Cerebellar nuclear complex (tissue), 1 donor: ENCODE data around the gene IRF5.
"Not testable (repeated sequence)": the region's sequence is repeated elsewhere in the genome, so short reads cannot be mapped to it uniquely, and the experiment has no call there.

Experiments used
- DNase-seq, 2 experiments: peaks; one replicate each; lab custom pipeline; 2025; lab: John Stamatoyannopoulos, UW

Gene IRF5

DNA sequence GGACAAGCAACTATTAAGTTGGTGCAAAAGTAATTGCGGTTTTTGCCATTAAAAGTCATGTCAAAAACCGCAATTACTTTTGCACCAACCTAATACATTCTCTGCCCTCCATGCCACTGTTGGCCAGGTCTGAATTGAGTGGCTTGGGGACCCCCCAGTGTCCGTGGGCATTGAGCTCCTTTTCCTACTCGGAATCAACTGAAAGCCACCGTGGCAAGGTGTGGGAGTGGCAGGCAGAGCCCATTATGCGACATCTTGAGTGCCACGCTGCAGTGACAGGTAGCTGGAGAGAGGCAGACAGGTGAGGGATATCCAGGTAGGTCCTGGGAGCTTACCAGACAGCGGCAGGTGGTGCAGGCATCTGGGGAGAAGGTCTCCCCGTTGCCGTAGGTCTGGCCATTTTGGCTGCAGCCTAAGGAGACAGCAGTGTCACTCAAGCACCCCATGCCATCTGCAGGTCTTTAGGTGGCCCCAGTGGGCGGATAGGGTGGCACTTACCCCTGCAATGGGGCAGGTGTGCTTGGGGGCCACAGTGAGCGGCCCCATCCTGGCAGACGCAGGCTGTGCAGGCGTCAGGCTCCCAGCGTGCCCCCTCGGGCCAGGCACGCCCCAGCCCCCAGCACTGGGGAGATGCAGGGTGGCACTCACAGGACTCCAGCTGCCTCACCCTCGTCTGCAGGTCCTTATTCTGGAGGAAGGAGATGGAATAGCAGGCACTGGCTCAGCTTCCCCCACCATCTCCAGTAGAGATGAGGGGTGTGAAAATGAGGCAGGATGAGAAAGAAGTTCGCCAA lies 30.8 kb upstream of the IRF5 start:
- no peak for DNase-seq

DNA sequence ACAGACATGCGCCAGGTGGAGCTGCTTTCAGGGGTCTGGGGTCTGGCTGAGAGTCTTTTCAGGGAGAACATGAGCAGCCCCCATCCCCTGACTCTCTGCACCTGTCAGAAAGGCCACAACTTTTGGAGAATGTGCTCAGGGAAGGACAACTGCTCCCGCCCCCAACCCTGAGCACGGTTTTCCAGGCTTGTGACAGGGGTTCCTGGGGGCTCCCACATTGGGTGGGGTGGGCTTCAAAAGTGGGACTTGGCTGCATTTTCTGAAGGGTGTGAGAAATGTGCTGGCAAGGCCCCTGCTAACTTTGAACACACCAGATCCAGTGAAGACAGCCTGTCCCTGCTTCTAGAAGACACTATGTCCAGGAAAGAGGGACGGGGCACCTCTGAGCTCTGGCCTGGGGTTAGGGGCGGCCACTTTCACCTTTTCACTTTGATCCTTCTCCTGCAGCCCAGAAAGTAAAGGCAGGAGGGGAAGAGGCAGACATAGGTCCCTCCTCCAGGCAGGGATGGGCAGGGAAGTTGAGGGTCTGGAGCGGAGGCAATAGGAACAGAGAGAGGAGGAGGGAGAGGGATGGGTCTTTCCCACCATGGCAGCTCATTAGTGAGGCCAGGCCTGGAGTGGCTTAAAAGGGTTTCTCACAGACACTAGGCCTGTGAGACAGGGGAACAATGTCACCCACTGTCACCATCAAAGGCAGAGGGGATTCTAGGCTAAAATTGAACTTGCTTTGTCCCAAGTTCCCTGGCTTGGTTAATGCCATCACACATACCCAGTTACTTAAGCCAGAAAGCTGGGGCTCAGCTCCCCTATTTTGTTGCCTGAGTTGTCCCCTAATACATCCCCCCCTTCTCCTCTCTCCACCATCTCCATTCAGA lies 28.7 kb upstream of the IRF5 start:
- DNase-seq: no peak

DNA sequence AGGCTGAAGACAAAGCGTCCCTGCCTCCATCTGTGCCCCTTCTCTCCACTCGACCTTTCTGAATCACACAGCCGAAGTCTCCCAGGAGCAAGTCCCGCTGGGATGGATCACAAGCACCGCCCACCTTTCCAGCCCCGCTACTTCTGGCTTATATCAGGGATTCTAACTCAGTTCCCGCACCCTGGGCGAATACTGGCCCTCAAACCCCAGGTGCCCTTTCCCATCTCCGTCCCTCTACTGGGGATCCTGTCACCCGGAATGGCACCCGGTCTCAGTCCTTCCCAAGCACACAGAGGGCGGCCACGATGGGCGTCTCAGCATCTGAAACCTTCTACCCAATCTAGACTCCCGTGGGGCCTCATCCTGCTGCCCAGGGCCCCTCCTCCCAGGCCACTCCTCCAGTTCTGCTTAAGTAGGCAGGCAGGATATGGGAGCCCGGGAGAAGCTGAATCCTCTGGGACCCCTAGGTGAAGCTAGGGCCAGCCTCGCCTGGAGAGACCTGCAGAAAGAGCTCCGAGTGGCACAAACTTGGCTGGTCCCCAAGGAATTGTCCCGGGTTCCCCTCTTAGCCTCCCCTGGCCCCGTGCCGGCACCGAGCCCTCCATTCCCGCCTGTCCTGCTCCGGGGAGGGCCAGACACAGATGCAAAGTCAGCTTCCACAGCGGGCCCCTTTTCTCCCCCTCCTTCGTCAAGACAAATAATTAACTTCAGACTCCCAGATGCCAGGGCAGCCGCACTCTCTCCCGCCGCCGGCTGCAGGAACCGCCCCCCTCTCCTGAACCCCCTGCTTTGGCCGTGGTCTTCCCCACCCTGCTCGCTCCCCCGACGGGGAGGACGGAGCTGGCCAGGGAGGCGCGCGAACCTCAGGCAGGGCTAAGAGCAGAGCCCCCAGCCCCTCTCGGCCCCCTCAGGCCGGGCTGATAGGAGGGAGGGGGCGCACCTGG lies 27.8 kb upstream of the IRF5 start:
- no peak for DNase-seq

DNA sequence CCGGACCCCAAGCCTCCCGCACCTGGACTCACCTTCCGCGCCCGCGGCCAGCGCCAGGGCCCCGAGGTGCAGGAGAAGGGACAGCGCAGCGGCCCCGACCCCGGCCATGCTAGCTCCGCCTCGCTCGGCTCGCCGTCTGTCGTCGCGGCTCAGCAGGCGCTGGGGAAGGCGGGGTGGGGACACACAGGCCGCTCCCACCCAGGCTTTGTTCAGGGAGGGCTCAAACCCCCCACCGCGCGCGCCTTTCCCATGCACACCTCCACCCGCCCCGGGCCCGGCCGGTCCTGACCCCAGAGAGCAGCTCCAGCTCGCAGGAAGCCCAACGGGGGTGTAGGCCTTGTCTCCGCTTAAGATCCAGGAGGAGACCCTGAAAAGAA lies 27.2 kb upstream of the IRF5 start, which contains the start of gene KCP:
KCP (minus strand) TSS at position 141 of the 377 bp plus-strand sequence; CDS start at position 108, 33 bp downstream.
- DNase-seq: no peak

DNA sequence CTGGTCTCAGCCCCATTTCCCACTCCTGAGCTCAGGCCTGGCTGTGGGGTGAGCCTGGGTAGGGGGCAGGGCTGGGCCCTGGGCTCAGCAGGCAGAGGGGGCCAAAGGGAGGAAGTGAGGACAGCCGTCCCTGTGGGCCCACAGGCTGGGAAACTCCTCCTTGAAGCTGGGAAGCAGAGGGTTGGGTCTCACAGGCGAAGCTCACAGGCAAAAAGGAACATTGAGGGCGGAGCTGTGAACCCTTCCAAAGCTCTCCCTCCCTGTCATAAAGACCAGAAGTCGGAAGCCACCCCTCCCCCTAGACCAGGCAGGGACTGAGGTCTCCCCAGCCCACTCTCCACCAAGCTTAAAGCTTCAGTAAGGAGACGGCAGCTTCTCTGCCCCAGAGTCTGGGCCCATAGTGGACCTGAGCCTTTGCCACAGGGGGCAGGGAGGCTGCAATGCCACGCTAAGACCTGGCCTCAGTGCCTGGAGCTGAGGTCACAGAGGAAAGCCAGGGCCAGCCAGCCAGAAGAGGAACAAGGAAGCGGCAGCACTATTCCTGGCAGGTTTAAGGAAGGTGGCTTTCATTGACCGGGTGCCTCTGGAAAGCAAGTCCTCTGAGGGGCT lies 26.2 kb upstream of the IRF5 start:
- DNase-seq: no peak

DNA sequence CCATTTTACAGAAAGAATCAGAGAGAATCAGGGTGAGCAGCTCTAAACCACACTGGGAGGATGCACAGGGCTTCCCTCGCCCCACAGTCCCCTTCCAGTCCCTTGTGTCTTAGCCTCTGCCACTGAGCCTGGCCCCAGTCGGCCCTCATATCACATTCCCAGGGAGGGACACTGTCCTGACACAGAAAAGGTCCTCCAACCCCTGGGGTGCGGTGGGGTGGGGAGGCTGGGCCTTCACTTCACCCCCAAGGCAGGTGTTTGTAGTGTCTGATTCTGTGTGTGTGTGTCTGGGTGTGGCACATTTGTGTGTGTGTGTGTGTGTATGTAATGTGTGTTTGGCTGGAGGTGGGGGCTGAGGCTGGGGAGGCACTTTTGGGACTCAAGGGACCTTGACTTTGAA lies 25.4 kb upstream of the IRF5 start:
- DNase-seq: no peak

DNA sequence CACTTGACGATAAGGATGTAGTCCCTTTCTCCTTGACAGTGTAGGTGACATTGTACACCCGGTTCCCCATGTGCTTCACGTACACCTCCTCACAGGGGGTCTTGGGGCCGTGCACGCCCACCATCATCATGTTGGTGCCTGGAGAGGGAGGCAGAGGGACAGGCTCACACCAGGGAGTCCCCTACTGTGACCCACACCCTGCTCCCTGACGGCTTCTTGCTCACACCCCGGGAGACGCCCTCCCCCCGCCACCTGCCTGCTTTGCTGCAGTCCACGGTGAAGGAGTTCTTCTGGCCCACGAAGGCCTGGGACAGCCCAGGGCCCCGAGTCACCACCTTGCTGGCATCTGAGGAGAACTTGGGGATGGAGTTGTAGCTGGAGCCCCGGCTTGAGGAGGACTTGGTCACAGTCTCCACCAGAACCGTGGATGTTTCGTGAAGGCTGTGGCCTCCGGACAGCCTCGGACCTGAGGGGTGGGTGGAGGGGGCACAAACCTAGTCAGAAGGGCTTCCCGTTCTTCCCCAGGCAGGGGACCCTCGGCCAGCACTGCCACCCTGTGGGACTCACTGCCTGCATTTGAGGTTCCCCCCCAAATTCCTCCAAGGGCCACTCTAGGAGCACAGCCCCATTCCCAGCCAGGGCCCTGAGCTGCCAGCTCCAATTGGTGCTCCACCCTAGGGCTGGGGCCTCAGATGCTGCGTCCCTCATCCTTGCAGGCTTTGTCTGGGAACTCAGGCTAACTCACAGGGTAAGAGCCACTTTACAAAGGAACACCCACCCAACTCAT lies 24.8 kb upstream of the IRF5 start:
- not testable (repeated sequence) for DNase-seq

DNA sequence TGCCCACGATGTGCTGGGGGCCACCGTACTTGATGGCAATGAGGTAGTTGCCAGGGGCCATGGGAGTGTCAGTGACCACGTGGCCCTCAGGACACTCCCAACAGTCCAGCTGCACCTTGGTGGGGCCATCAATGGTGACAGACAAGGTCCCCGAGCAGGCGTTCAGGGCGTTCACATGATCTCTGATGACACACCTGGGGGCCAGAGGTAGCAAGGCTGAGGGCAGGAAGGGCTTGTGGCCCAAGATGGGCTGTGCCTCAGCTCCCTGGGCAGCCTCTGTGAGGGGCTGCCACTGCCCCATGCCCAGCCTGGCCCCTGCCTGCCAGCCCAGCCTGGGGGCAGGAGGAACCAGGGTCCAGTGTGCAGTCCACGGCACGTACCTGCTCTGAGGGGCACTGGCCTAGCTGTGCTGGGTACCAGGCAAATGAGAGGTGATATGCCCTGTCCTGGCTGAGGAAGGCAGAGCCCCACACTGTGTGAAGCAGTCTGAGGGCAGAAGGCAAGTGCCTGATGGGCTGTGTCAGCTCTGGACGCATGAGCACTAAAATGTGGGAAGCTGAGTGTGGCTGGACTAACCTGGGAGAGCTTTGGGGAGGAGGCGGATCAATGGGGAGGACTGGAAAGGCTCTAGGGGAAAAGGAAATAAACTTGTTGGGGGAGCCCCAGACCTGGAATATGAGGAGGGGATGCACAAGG lies 23.7 kb upstream of the IRF5 start:
- DNase-seq: no peak

DNA sequence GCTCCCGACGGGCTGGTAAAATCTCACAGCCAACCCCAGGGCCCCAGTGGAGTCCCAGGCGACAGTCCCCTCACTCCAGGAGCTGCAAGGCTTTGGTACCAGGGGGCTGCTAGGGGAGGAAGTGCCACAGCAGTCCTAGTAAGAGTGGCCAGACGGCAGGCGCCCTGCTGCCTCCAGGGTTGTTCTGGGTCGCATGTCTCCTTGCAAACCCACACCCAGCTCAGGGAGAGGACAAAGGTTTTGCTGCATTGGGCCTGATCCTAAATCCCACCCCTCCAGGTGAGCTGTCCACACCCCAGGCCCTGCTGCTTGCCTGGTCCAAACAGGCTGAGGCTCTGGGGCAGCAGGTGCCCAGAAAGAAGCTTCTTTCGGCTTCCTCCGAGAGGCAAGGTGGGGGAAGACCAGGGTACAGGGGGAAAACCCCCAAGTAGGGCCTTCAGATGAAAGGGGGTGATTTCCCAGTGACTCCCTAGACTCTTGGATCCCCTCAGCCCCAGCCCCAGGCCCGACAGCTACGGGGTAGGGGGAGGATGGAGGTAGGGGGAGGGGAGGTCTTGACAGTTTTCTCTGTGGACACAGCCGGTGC lies 23.1 kb upstream of the IRF5 start:
- no peak for DNase-seq

DNA sequence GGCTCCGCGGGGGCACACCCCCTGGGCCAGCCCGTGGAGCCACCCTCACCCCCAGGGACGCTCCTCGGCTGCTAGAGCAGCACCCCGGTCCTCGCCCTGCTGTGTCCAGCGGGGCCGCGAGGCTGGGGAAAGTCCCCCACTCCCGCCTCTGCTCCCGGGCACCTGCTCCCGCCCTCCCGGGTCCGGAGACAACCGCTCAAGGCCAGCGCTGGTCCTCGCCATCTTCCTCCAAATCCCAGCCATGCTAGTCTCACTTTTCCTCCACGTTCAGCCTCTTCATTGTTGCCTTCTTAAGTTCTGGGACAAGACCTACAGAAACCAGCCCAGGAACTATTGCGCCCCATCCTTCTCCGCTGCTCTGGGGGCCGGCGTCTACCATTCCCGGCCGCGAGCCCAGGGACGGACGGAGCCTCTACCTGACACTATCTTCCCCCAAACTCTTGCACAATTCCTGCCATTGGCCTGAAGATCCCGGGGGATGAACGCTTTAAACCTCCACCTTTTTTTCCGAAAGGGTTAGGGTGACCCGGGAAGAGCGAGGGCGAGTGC lies 22.4 kb upstream of the IRF5 start:
- no peak for DNase-seq

DNA sequence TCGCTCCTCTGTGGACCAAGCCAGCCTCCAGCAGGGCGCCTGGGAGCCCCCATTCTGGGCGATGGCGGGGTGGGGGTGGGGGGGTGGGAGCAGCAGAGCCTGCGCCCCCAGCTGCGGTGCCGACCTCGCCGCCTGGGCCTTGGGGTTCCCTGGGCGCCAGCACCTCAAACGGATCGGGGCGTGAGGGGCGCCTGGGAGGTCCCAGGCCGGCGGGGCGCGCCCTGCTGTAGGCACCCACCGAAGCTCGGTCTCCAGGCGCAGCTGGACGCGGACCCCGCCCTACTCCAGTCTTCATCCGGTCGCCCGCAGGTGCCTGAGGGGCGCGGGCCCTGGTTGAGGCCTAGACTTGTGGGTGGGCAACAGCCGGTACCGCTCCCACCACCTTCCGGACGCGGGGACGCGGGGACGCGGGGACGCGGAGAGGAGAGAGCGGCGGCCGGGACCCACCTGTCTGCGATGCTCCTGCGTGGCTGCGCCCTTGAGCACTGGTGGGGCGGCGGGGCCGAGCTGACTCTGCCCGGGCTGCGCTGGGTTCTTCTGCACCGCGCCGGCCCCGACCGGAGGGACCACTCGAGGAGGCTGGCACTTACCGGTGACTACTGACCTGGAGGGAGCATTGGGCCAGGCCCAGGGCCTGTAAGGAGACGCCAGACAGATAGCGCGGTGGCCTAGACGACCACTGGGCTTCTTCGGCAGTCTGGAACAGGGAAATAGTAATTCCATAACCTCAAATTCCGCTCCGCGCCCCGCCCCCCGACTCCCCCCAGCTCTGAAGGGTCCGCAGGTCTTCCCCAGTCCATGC lies 21.7 kb upstream of the IRF5 start:
- no peak for DNase-seq

DNA sequence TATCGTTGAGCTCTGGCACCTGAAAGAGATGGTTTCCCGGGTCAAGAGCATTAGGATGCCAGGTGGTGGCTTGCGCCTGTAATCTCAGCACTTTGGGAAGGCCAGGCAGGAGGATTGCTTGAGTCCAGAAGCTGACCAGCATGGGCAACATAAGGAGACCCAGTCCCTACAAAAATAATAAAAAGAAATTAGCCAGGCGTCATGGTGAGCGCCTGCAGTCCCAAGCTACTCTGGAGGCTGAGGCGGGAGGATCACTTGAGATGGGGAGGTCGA lies 21.1 kb upstream of the IRF5 start:
- DNase-seq: no peak

DNA sequence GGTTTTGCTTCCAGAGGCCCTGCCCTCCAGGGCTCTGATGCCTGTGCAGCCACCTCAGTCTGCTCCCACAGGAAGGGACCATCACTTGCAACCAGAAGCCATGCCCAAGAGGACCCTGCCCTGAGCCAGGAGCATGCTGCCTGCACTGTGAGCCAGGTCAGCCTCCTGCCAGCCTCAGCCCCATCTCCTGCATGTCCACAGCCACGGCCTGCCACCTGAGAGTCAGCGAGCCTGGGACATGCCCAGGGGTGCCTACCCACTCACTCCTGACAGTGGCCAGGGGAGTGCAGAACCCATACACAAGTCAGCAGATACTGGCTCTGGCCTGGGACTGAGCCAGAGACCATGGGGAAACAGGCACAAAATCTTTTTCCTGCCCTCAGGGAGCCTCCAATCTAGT lies 20.6 kb upstream of the IRF5 start:
- no peak for DNase-seq

DNA sequence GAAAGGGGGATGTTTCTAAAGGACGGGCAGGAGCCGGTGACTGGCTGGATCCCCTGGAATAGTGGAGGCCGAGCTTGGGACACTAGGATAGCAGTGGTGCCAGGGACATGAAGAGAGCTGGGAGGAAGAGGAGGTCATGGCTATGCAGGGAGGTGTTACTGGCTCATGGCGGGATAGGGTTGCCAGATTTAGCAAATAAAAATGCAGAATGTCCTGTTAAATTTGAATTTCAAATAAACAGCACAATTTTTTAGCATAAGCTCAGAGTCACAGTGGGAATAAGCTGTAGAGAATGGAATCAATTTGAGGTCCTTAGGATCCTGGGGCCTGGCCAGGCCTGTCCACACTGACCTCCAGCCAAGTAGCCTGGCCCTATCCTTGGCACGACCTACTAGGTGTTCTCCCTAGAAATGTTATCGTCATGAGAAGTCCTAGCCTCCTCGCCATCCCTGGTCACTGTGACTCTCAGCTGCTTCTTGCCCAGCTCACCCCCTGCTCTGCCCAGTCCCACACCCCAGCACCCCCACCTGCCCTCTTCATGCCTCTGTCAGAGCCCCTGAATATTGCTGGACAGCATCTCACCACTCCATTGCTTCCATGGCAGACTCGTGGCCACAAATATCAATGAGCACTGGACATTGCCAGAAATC lies 19.6 kb upstream of the IRF5 start:
- DNase-seq: no peak

DNA sequence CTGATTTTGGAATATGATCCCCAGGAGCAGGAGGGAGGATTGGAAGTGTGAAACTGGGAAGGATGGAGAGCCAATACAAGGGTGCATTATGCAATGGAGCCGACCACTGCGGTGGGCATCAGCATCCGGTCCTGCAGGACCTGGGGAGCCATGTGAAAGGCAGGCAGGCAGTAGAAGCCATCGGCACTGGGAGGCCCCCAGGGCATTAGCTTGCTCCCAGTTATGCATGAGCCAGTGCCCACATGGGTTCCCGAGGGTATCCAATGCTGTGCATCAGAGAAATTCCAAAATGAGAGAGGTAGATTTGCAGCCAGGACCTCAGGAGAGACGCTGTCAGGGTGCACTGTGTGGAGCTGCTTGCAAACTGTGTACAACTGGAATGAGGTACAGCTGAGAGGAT lies 18.5 kb upstream of the IRF5 start:
- no peak for DNase-seq

DNA sequence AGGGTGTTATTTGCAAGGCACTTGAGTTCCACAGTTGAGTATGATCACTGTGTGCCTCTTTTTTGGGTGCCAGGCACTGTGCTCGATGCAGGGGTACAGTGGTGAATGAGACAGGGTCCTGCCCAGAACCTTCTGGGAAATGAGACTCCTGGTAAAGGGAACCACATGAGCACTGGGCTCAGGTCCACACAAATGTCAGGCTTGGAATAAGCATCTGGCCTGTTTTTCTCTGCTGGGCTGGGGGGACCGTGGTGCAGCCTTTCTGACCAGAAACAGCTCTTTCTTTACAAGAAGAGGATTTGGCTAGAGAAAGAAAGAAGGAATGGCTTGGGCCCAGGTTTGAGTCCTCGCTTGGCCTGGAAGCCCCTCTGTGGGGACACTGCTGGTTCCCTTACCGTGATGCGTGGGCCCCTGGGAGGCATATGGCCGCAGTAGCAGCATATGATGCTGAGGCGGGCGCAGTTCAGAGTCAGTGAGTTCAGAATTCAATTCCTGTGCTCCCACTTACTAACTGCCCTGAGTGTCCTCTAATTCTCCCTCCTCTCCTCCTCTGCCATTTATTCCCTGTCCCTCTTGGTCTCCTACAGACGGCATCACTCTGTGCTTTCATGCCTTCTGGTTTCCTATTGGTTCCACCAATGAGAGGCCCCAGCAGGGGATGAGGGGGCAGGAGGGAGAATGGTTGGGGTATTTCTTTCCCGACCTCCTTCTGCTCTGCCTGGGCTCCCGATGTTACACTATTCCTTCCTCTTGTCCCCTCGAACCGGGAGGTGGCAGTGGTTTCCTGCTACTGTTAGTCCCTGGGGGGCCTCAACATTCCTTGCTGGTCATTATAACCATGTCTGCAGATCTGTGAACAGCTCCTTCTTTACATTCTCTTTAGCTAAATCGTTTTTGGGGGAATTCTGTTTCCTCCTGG lies 17.6 kb upstream of the IRF5 start:
- no peak for DNase-seq

DNA sequence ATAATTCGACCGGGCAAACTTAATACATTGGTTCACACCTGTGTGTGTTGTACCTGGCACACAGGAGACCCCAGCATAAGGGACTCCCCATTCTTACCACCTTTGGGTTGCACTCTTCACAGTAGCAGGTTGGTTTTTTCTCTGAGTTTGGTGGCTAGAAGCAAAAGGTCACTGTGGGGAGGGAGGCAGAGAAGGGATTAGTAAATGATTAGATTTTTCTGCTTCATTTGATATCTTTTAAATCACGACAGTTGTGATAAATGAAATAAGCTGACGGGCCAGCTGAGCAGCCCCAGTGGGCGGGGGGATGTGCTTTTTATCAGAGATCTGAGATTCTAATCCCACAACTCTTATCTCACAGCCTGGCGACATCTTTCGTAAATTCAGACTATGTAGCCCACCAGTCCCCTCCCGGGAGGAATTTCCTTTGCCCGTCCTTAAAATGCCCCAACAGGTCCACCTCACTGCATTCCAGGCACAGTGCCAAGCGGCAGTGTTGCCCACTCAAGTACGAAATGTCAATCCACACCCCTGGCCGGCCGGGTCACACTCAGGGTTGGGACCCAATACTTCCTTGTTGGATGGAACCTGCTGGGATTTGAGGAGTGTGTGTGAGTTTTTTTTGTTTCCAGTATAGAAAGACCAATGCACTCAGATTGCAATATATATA lies 16.7 kb upstream of the IRF5 start:
- no peak for DNase-seq
